ENCODE results near the gene FNDC11. TPM values are rescaled to one million over a fixed set of nuclear protein-coding genes. Genes with fewer than 3 reads are reported as not detected.

FNDC11 gene
- total and polyA plus RNA-seq, 2 of the 13 experiments (the other 11 are each of a cell fraction or from before 2014, with no cell fraction given): 0.07 TPM; not detected in 1

DNA sequence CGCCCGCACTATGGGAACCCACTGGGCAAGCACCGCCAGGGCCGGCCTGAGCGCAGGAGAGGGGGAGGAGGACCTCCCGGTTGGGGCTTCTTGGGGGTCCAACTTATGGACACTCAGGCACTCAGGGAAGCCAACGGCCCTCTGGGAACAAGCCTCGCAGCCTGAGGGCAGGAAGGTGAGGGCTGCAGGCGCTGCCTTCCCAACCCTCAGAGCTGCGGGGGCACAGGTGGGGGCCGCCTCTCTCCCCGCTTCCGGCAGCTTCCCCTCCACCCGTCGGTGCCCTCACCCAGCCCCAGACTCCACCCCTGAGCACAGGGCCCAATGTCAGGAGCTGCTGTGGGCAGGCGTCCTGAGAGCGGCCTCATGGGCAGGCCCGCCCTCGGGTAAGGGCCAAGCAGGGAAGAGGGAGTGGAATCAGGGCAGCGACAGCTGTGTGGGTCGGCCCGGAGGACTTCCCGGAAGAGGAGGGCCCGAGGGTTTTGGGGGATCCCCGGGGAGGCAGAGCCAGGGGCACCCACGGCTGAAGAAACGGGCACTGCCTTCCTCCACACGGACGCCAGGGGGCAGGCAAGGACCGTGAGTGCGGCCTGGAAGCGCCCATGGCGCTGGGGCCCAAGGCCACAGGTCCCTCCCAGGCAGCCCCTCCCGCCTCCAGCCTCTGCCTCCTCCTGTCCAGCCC is 16.3 kb upstream of the FNDC11 start (continued):
- TF ChIP-seq ZNF263 (CRISPR knock-in tag; IDR thresholded peaks at IDR 0.05): peak; percentile 72; the same call in 1 of the 2 replicates
- TF ChIP-seq HMGA1 (CRISPR knock-in tag; conservative IDR thresholded peaks at IDR 0.05): no peak
- TF ChIP-seq, protein P1, sequence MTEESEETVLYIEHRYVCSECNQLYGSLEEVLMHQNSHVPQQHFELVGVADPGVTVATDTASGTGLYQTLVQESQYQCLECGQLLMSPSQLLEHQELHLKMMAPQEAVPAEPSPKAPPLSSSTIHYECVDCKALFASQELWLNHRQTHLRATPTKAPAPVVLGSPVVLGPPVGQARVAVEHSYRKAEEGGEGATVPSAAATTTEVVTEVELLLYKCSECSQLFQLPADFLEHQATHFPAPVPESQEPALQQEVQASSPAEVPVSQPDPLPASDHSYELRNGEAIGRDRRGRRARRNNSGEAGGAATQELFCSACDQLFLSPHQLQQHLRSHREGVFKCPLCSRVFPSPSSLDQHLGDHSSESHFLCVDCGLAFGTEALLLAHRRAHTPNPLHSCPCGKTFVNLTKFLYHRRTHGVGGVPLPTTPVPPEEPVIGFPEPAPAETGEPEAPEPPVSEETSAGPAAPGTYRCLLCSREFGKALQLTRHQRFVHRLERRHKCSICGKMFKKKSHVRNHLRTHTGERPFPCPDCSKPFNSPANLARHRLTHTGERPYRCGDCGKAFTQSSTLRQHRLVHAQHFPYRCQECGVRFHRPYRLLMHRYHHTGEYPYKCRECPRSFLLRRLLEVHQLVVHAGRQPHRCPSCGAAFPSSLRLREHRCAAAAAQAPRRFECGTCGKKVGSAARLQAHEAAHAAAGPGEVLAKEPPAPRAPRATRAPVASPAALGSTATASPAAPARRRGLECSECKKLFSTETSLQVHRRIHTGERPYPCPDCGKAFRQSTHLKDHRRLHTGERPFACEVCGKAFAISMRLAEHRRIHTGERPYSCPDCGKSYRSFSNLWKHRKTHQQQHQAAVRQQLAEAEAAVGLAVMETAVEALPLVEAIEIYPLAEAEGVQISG (CRISPR knock-in tag; IDR thresholded peaks at IDR 0.05): peak; percentile 89
- no peak; a peak in 1 of 4 replicates for TF ChIP-seq MAFK (conservative IDR thresholded peaks at IDR 0.05 in 1 of 2, IDR thresholded peaks at IDR 0.05 in 1 of 2; ENCODE audit: low read length in 2 of 2)
- TF ChIP-seq NFIB (CRISPR knock-in tag; IDR thresholded peaks at IDR 0.05; ENCODE audit: borderline replicate concordance): no peak
- TF ChIP-seq, protein P2, sequence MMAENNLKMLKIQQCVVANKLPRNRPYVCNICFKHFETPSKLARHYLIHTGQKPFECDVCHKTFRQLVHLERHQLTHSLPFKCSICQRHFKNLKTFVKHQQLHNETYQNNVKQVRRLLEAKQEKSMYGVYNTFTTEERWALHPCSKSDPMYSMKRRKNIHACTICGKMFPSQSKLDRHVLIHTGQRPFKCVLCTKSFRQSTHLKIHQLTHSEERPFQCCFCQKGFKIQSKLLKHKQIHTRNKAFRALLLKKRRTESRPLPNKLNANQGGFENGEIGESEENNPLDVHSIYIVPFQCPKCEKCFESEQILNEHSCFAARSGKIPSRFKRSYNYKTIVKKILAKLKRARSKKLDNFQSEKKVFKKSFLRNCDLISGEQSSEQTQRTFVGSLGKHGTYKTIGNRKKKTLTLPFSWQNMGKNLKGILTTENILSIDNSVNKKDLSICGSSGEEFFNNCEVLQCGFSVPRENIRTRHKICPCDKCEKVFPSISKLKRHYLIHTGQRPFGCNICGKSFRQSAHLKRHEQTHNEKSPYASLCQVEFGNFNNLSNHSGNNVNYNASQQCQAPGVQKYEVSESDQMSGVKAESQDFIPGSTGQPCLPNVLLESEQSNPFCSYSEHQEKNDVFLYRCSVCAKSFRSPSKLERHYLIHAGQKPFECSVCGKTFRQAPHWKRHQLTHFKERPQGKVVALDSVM (CRISPR knock-in tag; IDR thresholded peaks at IDR 0.05): peak; percentile 54; the same call in 1 of the 2 replicates
- TF ChIP-seq, protein P3, sequence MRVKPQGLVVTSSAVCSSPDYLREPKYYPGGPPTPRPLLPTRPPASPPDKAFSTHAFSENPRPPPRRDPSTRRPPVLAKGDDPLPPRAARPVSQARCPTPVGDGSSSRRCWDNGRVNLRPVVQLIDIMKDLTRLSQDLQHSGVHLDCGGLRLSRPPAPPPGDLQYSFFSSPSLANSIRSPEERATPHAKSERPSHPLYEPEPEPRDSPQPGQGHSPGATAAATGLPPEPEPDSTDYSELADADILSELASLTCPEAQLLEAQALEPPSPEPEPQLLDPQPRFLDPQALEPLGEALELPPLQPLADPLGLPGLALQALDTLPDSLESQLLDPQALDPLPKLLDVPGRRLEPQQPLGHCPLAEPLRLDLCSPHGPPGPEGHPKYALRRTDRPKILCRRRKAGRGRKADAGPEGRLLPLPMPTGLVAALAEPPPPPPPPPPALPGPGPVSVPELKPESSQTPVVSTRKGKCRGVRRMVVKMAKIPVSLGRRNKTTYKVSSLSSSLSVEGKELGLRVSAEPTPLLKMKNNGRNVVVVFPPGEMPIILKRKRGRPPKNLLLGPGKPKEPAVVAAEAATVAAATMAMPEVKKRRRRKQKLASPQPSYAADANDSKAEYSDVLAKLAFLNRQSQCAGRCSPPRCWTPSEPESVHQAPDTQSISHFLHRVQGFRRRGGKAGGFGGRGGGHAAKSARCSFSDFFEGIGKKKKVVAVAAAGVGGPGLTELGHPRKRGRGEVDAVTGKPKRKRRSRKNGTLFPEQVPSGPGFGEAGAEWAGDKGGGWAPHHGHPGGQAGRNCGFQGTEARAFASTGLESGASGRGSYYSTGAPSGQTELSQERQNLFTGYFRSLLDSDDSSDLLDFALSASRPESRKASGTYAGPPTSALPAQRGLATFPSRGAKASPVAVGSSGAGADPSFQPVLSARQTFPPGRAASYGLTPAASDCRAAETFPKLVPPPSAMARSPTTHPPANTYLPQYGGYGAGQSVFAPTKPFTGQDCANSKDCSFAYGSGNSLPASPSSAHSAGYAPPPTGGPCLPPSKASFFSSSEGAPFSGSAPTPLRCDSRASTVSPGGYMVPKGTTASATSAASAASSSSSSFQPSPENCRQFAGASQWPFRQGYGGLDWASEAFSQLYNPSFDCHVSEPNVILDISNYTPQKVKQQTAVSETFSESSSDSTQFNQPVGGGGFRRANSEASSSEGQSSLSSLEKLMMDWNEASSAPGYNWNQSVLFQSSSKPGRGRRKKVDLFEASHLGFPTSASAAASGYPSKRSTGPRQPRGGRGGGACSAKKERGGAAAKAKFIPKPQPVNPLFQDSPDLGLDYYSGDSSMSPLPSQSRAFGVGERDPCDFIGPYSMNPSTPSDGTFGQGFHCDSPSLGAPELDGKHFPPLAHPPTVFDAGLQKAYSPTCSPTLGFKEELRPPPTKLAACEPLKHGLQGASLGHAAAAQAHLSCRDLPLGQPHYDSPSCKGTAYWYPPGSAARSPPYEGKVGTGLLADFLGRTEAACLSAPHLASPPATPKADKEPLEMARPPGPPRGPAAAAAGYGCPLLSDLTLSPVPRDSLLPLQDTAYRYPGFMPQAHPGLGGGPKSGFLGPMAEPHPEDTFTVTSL (CRISPR knock-in tag; IDR thresholded peaks at IDR 0.05; ENCODE audit: borderline replicate concordance): no peak
- peak; percentile 88 for TF ChIP-seq TAF15 (IDR thresholded peaks at IDR 0.05; ENCODE audit: low read depth, low read length, poor library complexity, severe bottlenecking)
- TF ChIP-seq CENPT (CRISPR knock-in tag; IDR thresholded peaks at IDR 0.05; ENCODE audit: low read depth): no peak
- no peak for TF ChIP-seq ZNF207 (IDR thresholded peaks at IDR 0.05; ENCODE audit: borderline replicate concordance)
- TF ChIP-seq, protein P4, sequence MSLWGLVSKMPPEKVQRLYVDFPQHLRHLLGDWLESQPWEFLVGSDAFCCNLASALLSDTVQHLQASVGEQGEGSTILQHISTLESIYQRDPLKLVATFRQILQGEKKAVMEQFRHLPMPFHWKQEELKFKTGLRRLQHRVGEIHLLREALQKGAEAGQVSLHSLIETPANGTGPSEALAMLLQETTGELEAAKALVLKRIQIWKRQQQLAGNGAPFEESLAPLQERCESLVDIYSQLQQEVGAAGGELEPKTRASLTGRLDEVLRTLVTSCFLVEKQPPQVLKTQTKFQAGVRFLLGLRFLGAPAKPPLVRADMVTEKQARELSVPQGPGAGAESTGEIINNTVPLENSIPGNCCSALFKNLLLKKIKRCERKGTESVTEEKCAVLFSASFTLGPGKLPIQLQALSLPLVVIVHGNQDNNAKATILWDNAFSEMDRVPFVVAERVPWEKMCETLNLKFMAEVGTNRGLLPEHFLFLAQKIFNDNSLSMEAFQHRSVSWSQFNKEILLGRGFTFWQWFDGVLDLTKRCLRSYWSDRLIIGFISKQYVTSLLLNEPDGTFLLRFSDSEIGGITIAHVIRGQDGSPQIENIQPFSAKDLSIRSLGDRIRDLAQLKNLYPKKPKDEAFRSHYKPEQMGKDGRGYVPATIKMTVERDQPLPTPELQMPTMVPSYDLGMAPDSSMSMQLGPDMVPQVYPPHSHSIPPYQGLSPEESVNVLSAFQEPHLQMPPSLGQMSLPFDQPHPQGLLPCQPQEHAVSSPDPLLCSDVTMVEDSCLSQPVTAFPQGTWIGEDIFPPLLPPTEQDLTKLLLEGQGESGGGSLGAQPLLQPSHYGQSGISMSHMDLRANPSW (CRISPR knock-in tag; IDR thresholded peaks at IDR 0.05; ENCODE audit: borderline replicate concordance): no peak; the same call in 1 of the 2 replicates
- TF ChIP-seq YEATS4 (CRISPR knock-in tag; IDR thresholded peaks at IDR 0.05; ENCODE audit: borderline replicate concordance): peak; percentile 89
- TF ChIP-seq POGZ (CRISPR knock-in tag; IDR thresholded peaks at IDR 0.05): peak; percentile 55; the same call in 1 of the 2 replicates
- TF ChIP-seq TOPORS (CRISPR knock-in tag; IDR thresholded peaks at IDR 0.05): peak; percentile 80

Data from HepG2 (cell line).